ENCODE data around the gene ADAMTS17. TPM values are rescaled to one million over a fixed set of nuclear protein-coding genes. Genes with fewer than 3 reads are reported as not detected.

ADAMTS17 gene
- total and polyA plus RNA-seq, 9 donors, result 3.1 to 8.2 (median 5.2) TPM

GRCh38 chr15:100332721-100333120, 9.1 kb downstream of the ADAMTS17 start:
- DNase-seq, result no peak
- Histone ChIP-seq H3K27ac (ENCODE audit: low read length) (no peak overlapping the region), H3K36me3 (ENCODE audit: control insufficient read depth, insufficient read depth, low read length) (no peaks in the 10 kb centered on the region), H3K9me3 (replicated peaks; ENCODE audit: control insufficient read depth, low read depth, low read length) (no peaks in the 10 kb centered on the region), H3K4me3 (ENCODE audit: low read length) (no peak overlapping the region), H3K4me1 (ENCODE audit: control insufficient read depth, insufficient read depth, low read length) (peaks cover 7% of the 10 kb centered on the region), H3K27me3 (ENCODE audit: control insufficient read depth, insufficient read depth, low read length) (peaks cover 16% of the 10 kb centered on the region)
- WGBS (ENCODE audit: insufficient coverage), result 64% methylated on average over 4 of the region's 6 CpGs

- Histone ChIP-seq H3K27me3 (ENCODE audit: control insufficient read depth, insufficient read depth, low read length) (peaks cover 16% of the 10 kb centered on the region), H3K36me3 (ENCODE audit: control insufficient read depth, insufficient read depth, low read length) (no peaks in the 10 kb centered on the region), H3K9me3 (replicated peaks; ENCODE audit: control insufficient read depth, low read depth, low read length) (no peaks in the 10 kb centered on the region), H3K4me3 (ENCODE audit: low read length) (no peak overlapping the region), H3K4me1 (ENCODE audit: control insufficient read depth, insufficient read depth, low read length) (peaks cover 7% of the 10 kb centered on the region), H3K27ac (ENCODE audit: low read length) (no peak overlapping the region)
- DNase-seq, result no peak
- 86% methylated on average over 11 of the region's 13 CpGs for WGBS (ENCODE audit: insufficient coverage)
These were observed 9.5 kb downstream of the ADAMTS17 start for GRCh38 chr15:100332231-100332630.

GRCh38 chr15:100330629-100331215, 11.1 kb downstream of the ADAMTS17 start:
- no peak for DNase-seq
- Histone ChIP-seq H3K4me3 (ENCODE audit: low read length) (no peak overlapping the region), H3K27ac (ENCODE audit: low read length) (no peak overlapping the region), H3K4me1 (ENCODE audit: control insufficient read depth, insufficient read depth, low read length) (peaks cover 2% of the 10 kb centered on the region), H3K9me3 (replicated peaks; ENCODE audit: control insufficient read depth, low read depth, low read length) (no peaks in the 10 kb centered on the region), H3K27me3 (ENCODE audit: control insufficient read depth, insufficient read depth, low read length) (peaks cover 13% of the 10 kb centered on the region), H3K36me3 (ENCODE audit: control insufficient read depth, insufficient read depth, low read length) (no peaks in the 10 kb centered on the region)
- 87% methylated on average over 7 of the region's 12 CpGs for WGBS (ENCODE audit: insufficient coverage)

GRCh38 chr15:100330221-100330620, 11.6 kb downstream of the ADAMTS17 start:
- H3K27me3 ChIP-seq (ENCODE audit: control insufficient read depth, insufficient read depth, low read length), result peaks cover 13% of the 10 kb centered on the region
- H3K4me1 ChIP-seq (ENCODE audit: control insufficient read depth, insufficient read depth, low read length), result peaks cover 2% of the 10 kb centered on the region
- no peak overlapping the region for H3K4me3 ChIP-seq (ENCODE audit: low read length)
- no peaks in the 10 kb centered on the region for H3K36me3 ChIP-seq (ENCODE audit: control insufficient read depth, insufficient read depth, low read length)
- no peaks in the 10 kb centered on the region for H3K9me3 ChIP-seq (replicated peaks; ENCODE audit: control insufficient read depth, low read depth, low read length)
- DNase-seq, result no peak
- no peak overlapping the region for H3K27ac ChIP-seq (ENCODE audit: low read length)
- WGBS (ENCODE audit: insufficient coverage), result 49% methylated on average over 10 of the region's 10 CpGs

GRCh38 chr15:100328796-100329195, 13.0 kb downstream of the ADAMTS17 start:
- Histone ChIP-seq H3K27me3 (ENCODE audit: control insufficient read depth, insufficient read depth, low read length) (peaks cover 5% of the 10 kb centered on the region), H3K4me3 (ENCODE audit: low read length) (no peak overlapping the region), H3K4me1 (ENCODE audit: control insufficient read depth, insufficient read depth, low read length) (peaks cover 2% of the 10 kb centered on the region), H3K27ac (ENCODE audit: low read length) (no peak overlapping the region), H3K9me3 (replicated peaks; ENCODE audit: control insufficient read depth, low read depth, low read length) (no peaks in the 10 kb centered on the region), H3K36me3 (ENCODE audit: control insufficient read depth, insufficient read depth, low read length) (no peaks in the 10 kb centered on the region)
- 68% methylated on average over 9 of the region's 9 CpGs for WGBS (ENCODE audit: insufficient coverage)
- DNase-seq, result no peak

GRCh38 chr15:100318880-100319279, 22.9 kb downstream of the ADAMTS17 start:
- WGBS (ENCODE audit: insufficient coverage), result 77% methylated on average over 2 of the region's 4 CpGs
- no peak overlapping the region for H3K27ac ChIP-seq (ENCODE audit: low read length)
- peaks cover 3% of the 10 kb centered on the region for H3K9me3 ChIP-seq (replicated peaks; ENCODE audit: control insufficient read depth, low read depth, low read length)
- H3K4me3 ChIP-seq (ENCODE audit: low read length), result no peak overlapping the region
- no peaks in the 10 kb centered on the region for H3K4me1 ChIP-seq (ENCODE audit: control insufficient read depth, insufficient read depth, low read length)
- H3K27me3 ChIP-seq (ENCODE audit: control insufficient read depth, insufficient read depth, low read length), result no peaks in the 10 kb centered on the region
- no peaks in the 10 kb centered on the region for H3K36me3 ChIP-seq (ENCODE audit: control insufficient read depth, insufficient read depth, low read length)
- DNase-seq, result no peak

- Histone ChIP-seq H3K9me3 (replicated peaks; ENCODE audit: control insufficient read depth, low read depth, low read length) (peaks cover 10% of the 10 kb centered on the region), H3K4me1 (ENCODE audit: control insufficient read depth, insufficient read depth, low read length) (peaks cover 22% of the 10 kb centered on the region), H3K4me3 (ENCODE audit: low read length) (no peak overlapping the region), H3K27ac (ENCODE audit: low read length) (no peak overlapping the region), H3K36me3 (ENCODE audit: control insufficient read depth, insufficient read depth, low read length) (no peaks in the 10 kb centered on the region), H3K27me3 (ENCODE audit: control insufficient read depth, insufficient read depth, low read length) (peaks cover under 1% of the 10 kb centered on the region)
- 90% methylated on average over 13 of the region's 16 CpGs for WGBS (ENCODE audit: insufficient coverage)
- DNase-seq, result no peak
These were observed 26.9 kb downstream of the ADAMTS17 start for GRCh38 chr15:100314809-100315400.

GRCh38 chr15:100311833-100312476, 29.8 kb downstream of the ADAMTS17 start:
- H3K4me3 ChIP-seq (ENCODE audit: low read length), result no peak overlapping the region
- peaks cover 7% of the 10 kb centered on the region for H3K9me3 ChIP-seq (replicated peaks; ENCODE audit: control insufficient read depth, low read depth, low read length)
- H3K36me3 ChIP-seq (ENCODE audit: control insufficient read depth, insufficient read depth, low read length), result no peaks in the 10 kb centered on the region
- peaks cover 9% of the 10 kb centered on the region for H3K27me3 ChIP-seq (ENCODE audit: control insufficient read depth, insufficient read depth, low read length)
- WGBS (ENCODE audit: insufficient coverage), result 25% methylated on average over 6 of the region's 8 CpGs
- peak; percentile 94 for DNase-seq
- peak overlapping the region; percentile 80 for H3K27ac ChIP-seq (ENCODE audit: low read length)
- peaks cover 51% of the 10 kb centered on the region for H3K4me1 ChIP-seq (ENCODE audit: control insufficient read depth, insufficient read depth, low read length)

- peak; percentile 97 for DNase-seq
- Histone ChIP-seq H3K9me3 (replicated peaks; ENCODE audit: control insufficient read depth, low read depth, low read length) (peaks cover 7% of the 10 kb centered on the region), H3K36me3 (ENCODE audit: control insufficient read depth, insufficient read depth, low read length) (no peaks in the 10 kb centered on the region), H3K4me1 (ENCODE audit: control insufficient read depth, insufficient read depth, low read length) (peaks cover 56% of the 10 kb centered on the region), H3K4me3 (ENCODE audit: low read length) (no peak overlapping the region), H3K27ac (ENCODE audit: low read length) (peak overlapping the region; percentile 80), H3K27me3 (ENCODE audit: control insufficient read depth, insufficient read depth, low read length) (peaks cover 9% of the 10 kb centered on the region)
- WGBS (ENCODE audit: insufficient coverage), result 13% methylated on average over 14 of the region's 15 CpGs
These were observed 30.6 kb downstream of the ADAMTS17 start for GRCh38 chr15:100311154-100311625.

GRCh38 chr15:100310513-100311153, 31.1 kb downstream of the ADAMTS17 start:
- Histone ChIP-seq H3K27ac (ENCODE audit: low read length) (peak overlapping the region; percentile 80), H3K36me3 (ENCODE audit: control insufficient read depth, insufficient read depth, low read length) (no peaks in the 10 kb centered on the region), H3K27me3 (ENCODE audit: control insufficient read depth, insufficient read depth, low read length) (peaks cover 9% of the 10 kb centered on the region), H3K9me3 (replicated peaks; ENCODE audit: control insufficient read depth, low read depth, low read length) (peaks cover 7% of the 10 kb centered on the region), H3K4me1 (ENCODE audit: control insufficient read depth, insufficient read depth, low read length) (peaks cover 56% of the 10 kb centered on the region), H3K4me3 (ENCODE audit: low read length) (no peak overlapping the region)
- no peak for DNase-seq
- WGBS (ENCODE audit: insufficient coverage), result 27% methylated on average over 14 of the region's 14 CpGs
